ENCODE results near the gene TOMM40L. TPM values are rescaled to one million over a fixed set of nuclear protein-coding genes. Genes with fewer than 3 reads are reported as not detected.

The TOMM40L gene
- total and polyA plus RNA-seq, 9 donors, result 8.7 to 11.0 (median 9.6) TPM

- WGBS (ENCODE audit: insufficient coverage), result no CpG with 5 or more reads among the region's 2 CpGs
- no peaks in the 10 kb centered on the region for H3K9me3 ChIP-seq (replicated peaks; ENCODE audit: control insufficient read depth, low read depth, low read length)
- DNase-seq, result peak; percentile 70
- H3K27me3 ChIP-seq (ENCODE audit: control insufficient read depth, insufficient read depth, low read length), result no peaks in the 10 kb centered on the region
- peaks cover under 1% of the 10 kb centered on the region for H3K36me3 ChIP-seq (ENCODE audit: control insufficient read depth, insufficient read depth, low read length)
- H3K4me1 ChIP-seq (ENCODE audit: control insufficient read depth, insufficient read depth, low read length), result peaks cover 26% of the 10 kb centered on the region
- H3K4me3 ChIP-seq (ENCODE audit: low read length), result no peak overlapping the region
- H3K27ac ChIP-seq (ENCODE audit: low read length), result peak overlapping the region; percentile 89
Measured at GRCh38 chr1:161185732-161186311, 40.0 kb upstream of the TOMM40L start.

GRCh38 chr1:161187311-161187710 is 38.5 kb upstream of the TOMM40L start:
- WGBS (ENCODE audit: insufficient coverage), result no CpG with 5 or more reads among the region's 3 CpGs
- H3K27ac ChIP-seq (ENCODE audit: low read length), result no peak overlapping the region
- no peaks in the 10 kb centered on the region for H3K9me3 ChIP-seq (replicated peaks; ENCODE audit: control insufficient read depth, low read depth, low read length)
- peaks cover 13% of the 10 kb centered on the region for H3K36me3 ChIP-seq (ENCODE audit: control insufficient read depth, insufficient read depth, low read length)
- DNase-seq, result no peak
- peaks cover 28% of the 10 kb centered on the region for H3K4me1 ChIP-seq (ENCODE audit: control insufficient read depth, insufficient read depth, low read length)
- no peak overlapping the region for H3K4me3 ChIP-seq (ENCODE audit: low read length)
- H3K27me3 ChIP-seq (ENCODE audit: control insufficient read depth, insufficient read depth, low read length), result no peaks in the 10 kb centered on the region

GRCh38 chr1:161188381-161188780 is 37.5 kb upstream of the TOMM40L start:
- H3K36me3 ChIP-seq (ENCODE audit: control insufficient read depth, insufficient read depth, low read length), result peaks cover 20% of the 10 kb centered on the region
- H3K4me1 ChIP-seq (ENCODE audit: control insufficient read depth, insufficient read depth, low read length), result peaks cover 35% of the 10 kb centered on the region
- no peaks in the 10 kb centered on the region for H3K27me3 ChIP-seq (ENCODE audit: control insufficient read depth, insufficient read depth, low read length)
- 50% methylated on average over 2 of the region's 6 CpGs for WGBS (ENCODE audit: insufficient coverage)
- H3K9me3 ChIP-seq (replicated peaks; ENCODE audit: control insufficient read depth, low read depth, low read length), result no peaks in the 10 kb centered on the region
- DNase-seq, result no peak
- H3K27ac ChIP-seq (ENCODE audit: low read length), result no peak overlapping the region
- no peak overlapping the region for H3K4me3 ChIP-seq (ENCODE audit: low read length)

- Histone ChIP-seq H3K4me1 (ENCODE audit: control insufficient read depth, insufficient read depth, low read length) (peaks cover 38% of the 10 kb centered on the region), H3K27ac (ENCODE audit: low read length) (no peak overlapping the region), H3K9me3 (replicated peaks; ENCODE audit: control insufficient read depth, low read depth, low read length) (no peaks in the 10 kb centered on the region), H3K4me3 (ENCODE audit: low read length) (no peak overlapping the region), H3K27me3 (ENCODE audit: control insufficient read depth, insufficient read depth, low read length) (no peaks in the 10 kb centered on the region), H3K36me3 (ENCODE audit: control insufficient read depth, insufficient read depth, low read length) (peaks cover 22% of the 10 kb centered on the region)
- WGBS (ENCODE audit: insufficient coverage), result no CpG with 5 or more reads among the region's 5 CpGs
- no peak for DNase-seq
Measured at GRCh38 chr1:161189036-161189435, 36.8 kb upstream of the TOMM40L start.

GRCh38 chr1:161190962-161191521 is 34.8 kb upstream of the TOMM40L start:
- Histone ChIP-seq H3K27me3 (ENCODE audit: control insufficient read depth, insufficient read depth, low read length) (no peaks in the 10 kb centered on the region), H3K4me3 (ENCODE audit: low read length) (no peak overlapping the region), H3K36me3 (ENCODE audit: control insufficient read depth, insufficient read depth, low read length) (peaks cover 38% of the 10 kb centered on the region), H3K27ac (ENCODE audit: low read length) (no peak overlapping the region), H3K9me3 (replicated peaks; ENCODE audit: control insufficient read depth, low read depth, low read length) (no peaks in the 10 kb centered on the region), H3K4me1 (ENCODE audit: control insufficient read depth, insufficient read depth, low read length) (peaks cover 41% of the 10 kb centered on the region)
- DNase-seq, result no peak
- 52% methylated on average over 19 of the region's 22 CpGs for WGBS (ENCODE audit: insufficient coverage)

- Histone ChIP-seq H3K9me3 (replicated peaks; ENCODE audit: control insufficient read depth, low read depth, low read length) (no peaks in the 10 kb centered on the region), H3K4me3 (ENCODE audit: low read length) (no peak overlapping the region), H3K4me1 (ENCODE audit: control insufficient read depth, insufficient read depth, low read length) (peaks cover 41% of the 10 kb centered on the region), H3K36me3 (ENCODE audit: control insufficient read depth, insufficient read depth, low read length) (peaks cover 42% of the 10 kb centered on the region), H3K27ac (ENCODE audit: low read length) (no peak overlapping the region), H3K27me3 (ENCODE audit: control insufficient read depth, insufficient read depth, low read length) (no peaks in the 10 kb centered on the region)
- no peak for DNase-seq
- WGBS (ENCODE audit: insufficient coverage), result 82% methylated on average over 6 of the region's 8 CpGs
Measured at GRCh38 chr1:161191971-161192370, 33.9 kb upstream of the TOMM40L start.

- H3K27me3 ChIP-seq (ENCODE audit: control insufficient read depth, insufficient read depth, low read length), result no peaks in the 10 kb centered on the region
- H3K27ac ChIP-seq (ENCODE audit: low read length), result peak overlapping the region; percentile 20
- H3K4me1 ChIP-seq (ENCODE audit: control insufficient read depth, insufficient read depth, low read length), result peaks cover 48% of the 10 kb centered on the region
- no peak overlapping the region for H3K4me3 ChIP-seq (ENCODE audit: low read length)
- peaks cover 42% of the 10 kb centered on the region for H3K36me3 ChIP-seq (ENCODE audit: control insufficient read depth, insufficient read depth, low read length)
- no peaks in the 10 kb centered on the region for H3K9me3 ChIP-seq (replicated peaks; ENCODE audit: control insufficient read depth, low read depth, low read length)
- 73% methylated on average over 8 of the region's 15 CpGs for WGBS (ENCODE audit: insufficient coverage)
- peak; percentile 86 for DNase-seq
Measured at GRCh38 chr1:161192476-161193465, 33.1 kb upstream of the TOMM40L start.

- Histone ChIP-seq H3K4me1 (ENCODE audit: control insufficient read depth, insufficient read depth, low read length) (peaks cover 53% of the 10 kb centered on the region), H3K27ac (ENCODE audit: low read length) (no peak overlapping the region), H3K4me3 (ENCODE audit: low read length) (no peak overlapping the region), H3K27me3 (ENCODE audit: control insufficient read depth, insufficient read depth, low read length) (no peaks in the 10 kb centered on the region), H3K9me3 (replicated peaks; ENCODE audit: control insufficient read depth, low read depth, low read length) (no peaks in the 10 kb centered on the region), H3K36me3 (ENCODE audit: control insufficient read depth, insufficient read depth, low read length) (peaks cover 42% of the 10 kb centered on the region)
- 83% methylated on average over 18 of the region's 21 CpGs for WGBS (ENCODE audit: insufficient coverage)
- DNase-seq, result no peak
Measured at GRCh38 chr1:161193561-161194235, 32.2 kb upstream of the TOMM40L start.

GRCh38 chr1:161195171-161195570 is 30.7 kb upstream of the TOMM40L start:
- WGBS (ENCODE audit: insufficient coverage), result 93% methylated on average over 3 of the region's 4 CpGs
- Histone ChIP-seq H3K4me1 (ENCODE audit: control insufficient read depth, insufficient read depth, low read length) (peaks cover 68% of the 10 kb centered on the region), H3K27me3 (ENCODE audit: control insufficient read depth, insufficient read depth, low read length) (no peaks in the 10 kb centered on the region), H3K36me3 (ENCODE audit: control insufficient read depth, insufficient read depth, low read length) (peaks cover 42% of the 10 kb centered on the region), H3K27ac (ENCODE audit: low read length) (no peak overlapping the region), H3K4me3 (ENCODE audit: low read length) (no peak overlapping the region), H3K9me3 (replicated peaks; ENCODE audit: control insufficient read depth, low read depth, low read length) (no peaks in the 10 kb centered on the region)
- DNase-seq, result peak; percentile 58

GRCh38 chr1:161196111-161196510 is 29.7 kb upstream of the TOMM40L start:
- peaks cover 75% of the 10 kb centered on the region for H3K4me1 ChIP-seq (ENCODE audit: control insufficient read depth, insufficient read depth, low read length)
- peaks cover 39% of the 10 kb centered on the region for H3K36me3 ChIP-seq (ENCODE audit: control insufficient read depth, insufficient read depth, low read length)
- H3K9me3 ChIP-seq (replicated peaks; ENCODE audit: control insufficient read depth, low read depth, low read length), result no peaks in the 10 kb centered on the region
- H3K27me3 ChIP-seq (ENCODE audit: control insufficient read depth, insufficient read depth, low read length), result no peaks in the 10 kb centered on the region
- 80% methylated on average over 5 of the region's 7 CpGs for WGBS (ENCODE audit: insufficient coverage)
- peak overlapping the region; percentile 6 for H3K27ac ChIP-seq (ENCODE audit: low read length)
- H3K4me3 ChIP-seq (ENCODE audit: low read length), result peak overlapping the region; percentile 46
- no peak for DNase-seq

Data from muscle of leg (tissue), 11 donors.